ENCODE measurements around the gene NHSL1.

- TF ChIP-seq POLR2A (IDR thresholded peaks at IDR 0.05) (no peak), CTCF (IDR thresholded peaks at IDR 0.05) (no peak), EP300 (IDR thresholded peaks at IDR 0.05; ENCODE audit: low read depth) (no peak), POLR2AphosphoS5 (IDR thresholded peaks at IDR 0.05) (no peak)
These were observed 72.7 kb downstream of the NHSL1 start for GRCh38 chr6:138426500-138427123.

Measured in transverse colon (tissue), 4 donors.